HCEC 1CT (cell line): ENCODE data around the gene EPAS1.

Experiments
- DNase-seq: peaks from one replicate; pipeline ENCODE4 v3.0.0-alpha.2; 2017

Gene EPAS1

DNA sequence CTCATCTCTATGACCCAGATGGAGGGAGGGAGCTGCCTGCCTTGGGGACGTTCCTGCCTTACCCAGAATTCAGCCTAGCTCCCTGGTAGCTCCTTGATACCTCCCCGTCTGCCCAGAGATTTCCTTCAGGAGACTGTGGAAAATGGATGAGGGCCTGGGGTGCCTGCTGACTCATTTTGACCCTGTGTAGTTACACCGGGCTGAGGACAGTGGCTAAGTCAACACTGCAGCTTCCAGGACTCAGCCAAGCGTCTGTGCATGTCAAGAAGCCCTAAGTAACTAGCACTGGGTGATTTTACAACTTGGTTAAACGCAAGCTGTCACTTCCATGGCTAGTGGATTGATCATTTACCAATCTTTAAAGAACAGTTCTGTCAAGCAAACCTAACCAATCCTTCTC lies 23.3 kb upstream of the EPAS1 start:
- no peak for DNase-seq

GRCh38 chr2:46274586-46274985 lies 22.6 kb upstream of the EPAS1 start:
- no peak for DNase-seq

DNA sequence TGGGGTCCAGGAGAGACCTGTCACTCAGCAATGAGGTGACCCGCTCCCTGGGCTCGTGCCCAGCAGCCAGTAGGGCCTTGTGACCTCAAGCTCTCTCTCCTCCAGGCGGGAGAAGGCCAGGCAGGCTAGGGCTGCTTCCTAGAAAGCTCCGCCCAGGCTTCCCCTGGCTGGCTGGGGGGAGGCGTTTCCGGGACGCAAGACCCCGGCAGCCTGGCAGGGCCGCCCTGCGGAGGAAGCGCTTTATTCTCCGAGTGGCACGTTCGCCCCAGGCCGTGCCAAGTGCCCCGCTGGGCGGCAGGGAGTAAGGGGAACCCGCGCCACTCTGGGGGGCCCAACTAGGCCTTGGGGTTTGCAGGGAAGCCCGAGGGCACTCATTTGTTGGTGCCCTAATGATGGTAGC lies 21.2 kb upstream of the EPAS1 start:
- no peak for DNase-seq

DNA sequence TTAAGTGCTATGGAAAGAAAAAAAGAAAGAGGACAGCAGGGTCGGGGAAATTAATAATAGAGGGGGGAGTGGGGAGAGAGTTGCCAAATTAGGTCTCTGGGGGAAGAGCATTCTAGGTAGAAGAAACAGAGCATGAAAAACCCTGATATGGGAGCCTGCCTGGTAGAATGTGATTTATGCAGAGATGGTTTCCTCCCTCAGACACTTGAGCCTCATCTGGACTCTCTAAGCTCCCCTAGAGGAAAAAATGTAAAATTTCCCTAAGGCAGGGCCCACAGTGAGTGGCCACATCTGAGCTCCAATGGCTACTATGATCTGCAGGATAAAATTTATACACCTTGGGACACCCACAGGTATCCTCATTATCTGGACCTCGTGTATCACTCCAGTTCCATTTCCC lies 20.6 kb upstream of the EPAS1 start:
- DNase-seq = peak; percentile 48

- DNase-seq = no peak
Measured at GRCh38 chr2:46277431-46278190, 19.6 kb upstream of the EPAS1 start.

- no peak for DNase-seq
Measured at GRCh38 chr2:46278952-46279351, 18.3 kb upstream of the EPAS1 start.

GRCh38 chr2:46281939-46282338 lies 15.3 kb upstream of the EPAS1 start:
- DNase-seq = no peak

DNA sequence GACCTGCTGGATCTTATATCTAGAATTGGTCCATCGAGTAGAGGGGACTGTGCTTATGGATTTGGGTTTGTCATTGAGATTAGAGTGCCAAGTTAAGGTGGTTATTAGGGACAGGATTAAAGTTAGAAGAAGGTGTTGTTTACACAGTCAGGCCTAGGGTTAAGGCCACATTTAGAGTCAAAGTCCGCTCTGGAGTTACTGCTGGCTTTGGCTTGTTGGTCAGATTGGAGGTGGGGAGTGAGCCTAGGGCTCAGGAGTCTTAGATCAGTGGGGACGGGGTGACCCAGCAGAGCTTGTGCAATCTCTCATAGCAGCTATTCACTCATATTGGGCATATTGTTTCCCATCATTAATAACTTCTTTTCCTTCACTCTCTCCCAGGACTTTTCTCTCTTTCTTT lies 13.5 kb upstream of the EPAS1 start:
- DNase-seq = no peak

GRCh38 chr2:46284260-46284659 lies 12.9 kb upstream of the EPAS1 start:
- no peak for DNase-seq

GRCh38 chr2:46284796-46285195 lies 12.4 kb upstream of the EPAS1 start:
- DNase-seq = no peak

- no peak for DNase-seq
Measured at GRCh38 chr2:46286715-46287114, 10.5 kb upstream of the EPAS1 start.

- DNase-seq = no peak
Measured at GRCh38 chr2:46290078-46290477, 7.1 kb upstream of the EPAS1 start.

DNA sequence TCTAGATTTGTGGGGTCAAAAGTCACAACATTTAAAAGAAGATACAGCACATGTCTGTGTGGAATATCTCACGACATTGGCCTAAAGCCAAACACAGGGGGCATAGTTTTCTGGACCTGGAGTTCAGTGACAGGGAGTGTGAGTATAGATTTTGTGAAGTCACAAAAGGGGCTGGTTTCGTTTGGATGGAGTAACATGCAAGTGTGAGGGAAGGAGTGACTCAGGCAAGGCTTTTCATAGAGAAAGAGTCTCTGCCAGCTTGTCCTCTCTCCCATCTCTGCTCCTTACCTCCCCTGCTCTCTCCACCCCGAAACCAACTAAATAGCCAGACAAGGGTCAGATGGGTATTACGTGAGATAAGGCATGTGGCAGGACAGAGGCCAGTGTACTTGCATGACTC lies 3.7 kb upstream of the EPAS1 start:
- peak; percentile 8 for DNase-seq

DNA sequence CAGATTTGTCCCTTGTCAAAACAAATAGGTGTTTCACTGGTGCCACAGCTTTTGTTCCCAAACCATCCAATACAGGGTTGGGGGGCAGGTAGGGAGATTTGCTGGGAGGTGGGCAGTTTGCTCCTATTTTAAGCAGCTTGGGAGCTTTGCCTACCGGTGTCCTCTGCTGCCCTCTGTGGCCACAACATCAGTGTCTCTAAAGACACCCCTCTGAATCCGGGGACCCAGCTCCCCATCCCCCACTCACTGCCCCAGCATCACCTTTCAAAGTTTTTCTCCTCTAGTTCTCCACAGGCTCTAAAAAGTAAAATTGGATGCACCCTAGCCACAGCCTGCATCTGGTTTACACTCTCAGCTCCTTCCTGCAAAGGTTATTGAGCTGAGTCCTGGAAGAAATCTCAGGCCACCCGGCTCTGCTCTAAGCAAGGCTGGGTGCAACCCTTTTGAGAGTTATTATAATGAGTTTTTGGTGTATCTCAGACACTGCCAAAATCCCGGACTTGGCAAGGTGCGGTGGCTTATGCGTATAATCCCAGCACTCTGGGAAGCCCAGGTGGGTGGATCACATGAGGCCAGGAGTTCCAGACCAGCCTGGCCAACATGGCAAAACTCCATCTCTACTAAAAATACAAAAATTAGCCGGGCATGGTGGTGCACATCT lies 2.9 kb upstream of the EPAS1 start:
- peak; percentile 33 for DNase-seq

- no peak for DNase-seq
Measured at GRCh38 chr2:46296216-46296839, 879 bp upstream of the EPAS1 start.

DNA sequence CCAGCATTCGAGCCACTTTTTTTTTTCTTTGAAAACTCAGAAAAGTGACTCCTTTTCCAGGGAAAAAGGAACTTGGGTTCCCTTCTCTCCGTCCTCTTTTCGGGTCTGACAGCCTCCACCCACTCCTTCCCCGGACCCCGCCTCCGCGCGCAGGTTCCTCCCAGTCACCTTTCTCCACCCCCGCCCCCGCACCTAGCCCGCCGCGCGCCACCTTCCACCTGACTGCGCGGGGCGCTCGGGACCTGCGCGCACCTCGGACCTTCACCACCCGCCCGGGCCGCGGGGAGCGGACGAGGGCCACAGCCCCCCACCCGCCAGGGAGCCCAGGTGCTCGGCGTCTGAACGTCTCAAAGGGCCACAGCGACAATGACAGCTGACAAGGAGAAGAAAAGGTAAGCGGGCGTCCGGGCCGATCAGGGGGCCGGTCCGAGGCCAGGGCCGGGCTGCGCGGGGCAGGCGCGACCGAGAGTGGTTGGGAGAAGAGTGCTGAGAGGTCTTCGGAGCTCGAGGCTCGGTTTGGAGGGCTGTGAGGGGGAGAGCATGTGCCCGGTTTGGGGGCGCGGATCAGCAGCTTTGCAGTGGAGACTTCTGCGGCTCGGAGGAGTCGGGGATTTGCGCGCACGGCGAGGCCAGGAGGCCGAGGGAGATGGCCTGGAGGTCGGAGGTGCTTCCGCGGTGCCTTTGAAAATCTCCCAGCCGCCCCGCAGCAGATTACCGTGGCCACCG lies 502 bp downstream of the EPAS1 start:
- DNase-seq = peak; percentile 27

- peak; percentile 29 for DNase-seq
Measured at GRCh38 chr2:46298272-46298521, 990 bp downstream of the EPAS1 start.

DNA sequence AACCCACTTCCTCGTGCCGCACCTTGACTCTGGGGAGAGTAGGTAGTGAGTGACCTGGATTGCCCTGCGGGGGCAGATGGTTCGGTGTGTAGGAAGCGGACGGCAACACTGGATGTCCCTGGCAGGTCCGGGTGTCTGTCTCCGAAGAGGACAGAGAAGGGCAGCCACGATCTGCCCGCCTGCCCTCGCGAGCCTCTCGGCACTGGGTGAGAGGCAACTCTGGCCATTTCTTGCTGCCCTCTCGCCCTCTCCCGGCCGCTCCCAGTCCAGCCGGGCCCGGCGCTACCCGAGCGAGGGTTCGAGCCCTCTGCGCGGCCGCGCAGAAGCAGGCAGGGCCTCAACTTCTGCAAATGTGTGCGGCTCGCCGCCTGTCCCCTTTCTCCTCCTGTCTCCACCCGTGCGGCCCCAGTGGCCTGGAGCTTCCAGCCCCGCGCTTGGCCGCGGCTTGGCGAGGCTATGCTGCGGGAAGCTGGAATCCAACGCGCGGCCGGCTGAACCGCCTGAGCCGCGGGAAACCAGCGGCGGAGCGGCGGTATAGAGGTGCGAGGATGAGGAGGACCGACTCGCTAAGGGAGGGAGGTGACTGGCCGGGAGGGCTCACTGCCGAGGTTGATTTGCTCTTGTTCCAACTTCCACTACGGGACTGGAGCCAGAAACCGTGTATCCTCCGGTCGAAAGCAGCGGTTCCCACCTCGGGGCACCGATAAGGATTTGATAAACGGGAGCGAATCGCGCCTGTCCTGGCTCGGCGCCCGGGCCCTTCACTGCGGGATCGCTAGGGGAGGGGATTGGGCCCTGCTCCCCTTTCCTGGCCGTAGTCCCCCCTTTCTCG lies 1.5 kb downstream of the EPAS1 start:
- DNase-seq = peak; percentile 69

- peak; percentile 83 for DNase-seq
Measured at GRCh38 chr2:46299365-46300263, 2.4 kb downstream of the EPAS1 start.

GRCh38 chr2:46300406-46300832 lies 3.2 kb downstream of the EPAS1 start:
- no peak for DNase-seq

GRCh38 chr2:46302005-46302695 lies 4.9 kb downstream of the EPAS1 start:
- DNase-seq = no peak
